Vagina (tissue), 2 donors: ENCODE measurements around the gene RYR1. TPM values are rescaled to one million over a fixed set of nuclear protein-coding genes. Genes with fewer than 3 reads are reported as not detected.
"Not testable (repeated sequence)": the region's sequence is repeated elsewhere in the genome, so short reads cannot be mapped to it uniquely, and the experiment has no call there.

Experiments
- DNase-seq, 2 donors: peaks; one replicate each; pipeline ENCODE4 v3.0.0-alpha.2; 2017; ENCODE audit errors: extremely low spot score in 2 of 2
- H3K27ac ChIP-seq: fragments of 200-600 bp; sonication (generic); one replicate; pipeline ENCODE4 v1.5.1; 2019
- H3K27me3 ChIP-seq: fragments of 200-600 bp; sonication (generic); one replicate; pipeline ENCODE4 v1.5.1; 2019
- H3K36me3 ChIP-seq, 2 donors: fragments of 200-600 bp; sonication (generic); one replicate each; pipeline ENCODE4 v1.5.1; 2017 to 2019
- H3K4me1 ChIP-seq: fragments of 200-600 bp; sonication (generic); one replicate; pipeline ENCODE4 v1.5.1; 2019
- H3K4me3 ChIP-seq, 2 donors: fragments of 200-600 bp; sonication (generic); 1 replicate in 1 of 2; 2 replicates in 1 of 2; pipeline ENCODE4 v1.5.1; 2016 to 2019
- H3K9me3 ChIP-seq: fragments of 200-600 bp; sonication (generic); one replicate; pipeline ENCODE4 v1.5.1; 2019
- CTCF ChIP-seq, 3 experiments: fragments of 450-650 bp in 2 of 3; fragments of 200-600 bp in 1 of 3; sonication (generic) in 1 of 3; IDR thresholded peaks; one replicate each; pipeline ENCODE4 v1.5.1; 2017 to 2019; ENCODE audit warnings: antibody characterized with exemption in 3 of 3, mild to moderate bottlenecking in 2 of 3, moderate library complexity in 2 of 3
- POLR2A ChIP-seq, 2 donors: fragments of 450-650 bp; IDR thresholded peaks; one replicate each; pipeline ENCODE4 v1.6.1; 2017; ENCODE audit warnings: antibody characterized with exemption in 2 of 2, mild to moderate bottlenecking in 2 of 2, moderate library complexity in 2 of 2
- POLR2AphosphoS5 ChIP-seq, 2 donors: sonication (generic); formaldehyde crosslinking; IDR thresholded peaks; one replicate each; pipeline ENCODE4 v1.9.0; 2017; ENCODE audit warnings: antibody characterized with exemption in 2 of 2, mild to moderate bottlenecking in 2 of 2, low read depth in 1 of 2; ENCODE audit not compliant: insufficient read depth in 1 of 2
- intact Hi-C: fragments of 100-400 bp; cut with DNase I; formaldehyde crosslinking; loops from one replicate; pipeline ENCODE4 v1.15.1; 2023
- total RNA-seq: library from RNA; depleted of rRNA; stranded (reverse); fragments of >200 nt; gene quantifications from one replicate; pipeline ENCODE4 v1.2.3, GENCODE V29; 2016

The RYR1 gene
- total RNA-seq, 1 donor from 2014 or later, result 1.5 TPM

- intact Hi-C loops, result no loop called here
- Histone ChIP-seq H3K27me3 (no peaks in the 10 kb centered on the region), H3K9me3 (no peaks in the 10 kb centered on the region), H3K4me3 (no peak overlapping the region), H3K4me1 (no peaks in the 10 kb centered on the region), H3K27ac (no peak overlapping the region), H3K36me3 (no peaks in the 10 kb centered on the region)
- DNase-seq, result no peak
- TF ChIP-seq CTCF (IDR thresholded peaks at IDR 0.05) (no peak), POLR2AphosphoS5 (IDR thresholded peaks at IDR 0.05; ENCODE audit: insufficient read depth in 1 of 2, low read depth in 1 of 2) (no peak), POLR2A (IDR thresholded peaks at IDR 0.05) (no peak)
Observed at GRCh38 chr19:38508507-38508906, 75.0 kb downstream of the RYR1 start.

- Histone ChIP-seq H3K9me3 (no peaks in the 10 kb centered on the region), H3K4me1 (no peaks in the 10 kb centered on the region), H3K27ac (no peak overlapping the region), H3K36me3 (no peaks in the 10 kb centered on the region), H3K4me3 (no peak overlapping the region), H3K27me3 (no peaks in the 10 kb centered on the region)
- TF ChIP-seq POLR2AphosphoS5 (IDR thresholded peaks at IDR 0.05; ENCODE audit: insufficient read depth in 1 of 2, low read depth in 1 of 2) (no peak), CTCF (IDR thresholded peaks at IDR 0.05) (no peak), POLR2A (IDR thresholded peaks at IDR 0.05) (no peak)
- intact Hi-C loops, result no loop called here
- DNase-seq, result no peak
Observed at GRCh38 chr19:38509027-38509426, 75.5 kb downstream of the RYR1 start.

GRCh38 chr19:38511074-38511708 is 77.7 kb downstream of the RYR1 start:
- no peak for DNase-seq
- no peaks in the 10 kb centered on the region for H3K4me1 ChIP-seq
- H3K27ac ChIP-seq, result no peak overlapping the region
- H3K27me3 ChIP-seq, result no peaks in the 10 kb centered on the region
- no peak overlapping the region for H3K4me3 ChIP-seq
- no peaks in the 10 kb centered on the region for H3K36me3 ChIP-seq
- TF ChIP-seq CTCF (IDR thresholded peaks at IDR 0.05) (no peak), POLR2AphosphoS5 (IDR thresholded peaks at IDR 0.05; ENCODE audit: insufficient read depth in 1 of 2, low read depth in 1 of 2) (no peak), POLR2A (IDR thresholded peaks at IDR 0.05) (no peak)
- intact Hi-C loops, result no loop called here
- no peaks in the 10 kb centered on the region for H3K9me3 ChIP-seq

GRCh38 chr19:38512277-38512676 is 78.8 kb downstream of the RYR1 start:
- TF ChIP-seq POLR2A (IDR thresholded peaks at IDR 0.05) (no peak), CTCF (IDR thresholded peaks at IDR 0.05) (no peak), POLR2AphosphoS5 (IDR thresholded peaks at IDR 0.05; ENCODE audit: insufficient read depth in 1 of 2, low read depth in 1 of 2) (no peak)
- no peaks in the 10 kb centered on the region for H3K4me1 ChIP-seq
- no peaks in the 10 kb centered on the region for H3K27me3 ChIP-seq
- no peak for DNase-seq
- no peaks in the 10 kb centered on the region for H3K36me3 ChIP-seq
- intact Hi-C loops, result no loop called here
- no peaks in the 10 kb centered on the region for H3K9me3 ChIP-seq
- no peak overlapping the region for H3K4me3 ChIP-seq
- H3K27ac ChIP-seq, result no peak overlapping the region

- intact Hi-C loops, H3K4me3 ChIP-seq, H3K27me3 ChIP-seq, H3K27ac ChIP-seq, H3K9me3 ChIP-seq, H3K36me3 ChIP-seq, DNase-seq, H3K4me1 ChIP-seq: not testable (repeated sequence)
Observed at GRCh38 chr19:38513156-38513555, 79.7 kb downstream of the RYR1 start.
